Ecto neural progenitor cell (in vitro differentiated cells): ENCODE measurements around the gene GGN.
"Not testable (repeated sequence)": the region's sequence is repeated elsewhere in the genome, so short reads cannot be mapped to it uniquely, and the experiment has no call there.

Experiments used
- DNase-seq: peaks from one replicate; pipeline ENCODE4 v3.0.0-alpha.2; 2018; ENCODE audit warnings: low spot score

The GGN gene

GRCh38 chr19:38361633-38362075, 26.2 kb downstream of the GGN start:
- peak; percentile 93 for DNase-seq

GRCh38 chr19:38360839-38361631, 26.8 kb downstream of the GGN start:
- no peak for DNase-seq

- DNase-seq, result no peak
Measured at GRCh38 chr19:38360351-38360750, 27.5 kb downstream of the GGN start.

- no peak for DNase-seq
Measured at GRCh38 chr19:38359242-38360021, 28.4 kb downstream of the GGN start.

GRCh38 chr19:38358071-38358470, 29.8 kb downstream of the GGN start:
- no peak for DNase-seq

- no peak for DNase-seq
Measured at GRCh38 chr19:38355728-38356725, 31.8 kb downstream of the GGN start.

GRCh38 chr19:38352611-38353010, 35.2 kb downstream of the GGN start:
- no peak for DNase-seq

- no peak for DNase-seq
Measured at GRCh38 chr19:38351865-38352395, 35.9 kb downstream of the GGN start.

- DNase-seq, result no peak
Measured at GRCh38 chr19:38350883-38351282, 37.0 kb downstream of the GGN start.

- DNase-seq, result no peak
Measured at GRCh38 chr19:38346837-38347236, 41.0 kb downstream of the GGN start.

GRCh38 chr19:38340927-38341326, 46.9 kb downstream of the GGN start:
- DNase-seq, result no peak

- not testable (repeated sequence) for DNase-seq
Measured at GRCh38 chr19:38339011-38339410, 48.8 kb downstream of the GGN start.

GRCh38 chr19:38337360-38337653, 50.5 kb downstream of the GGN start:
- no peak for DNase-seq

GRCh38 chr19:38336638-38337359, 51.0 kb downstream of the GGN start:
- peak; percentile 97 for DNase-seq

- peak; percentile 93 for DNase-seq
Measured at GRCh38 chr19:38335949-38336637, 51.7 kb downstream of the GGN start.
